GM18526 (cell line): ENCODE data around the gene GABBR1.

Experiments used
- POLR2A ChIP-seq: IDR thresholded peaks from 3 replicates; pipeline ENCODE4 v1.6.1; 2011; ENCODE audit not compliant: insufficient read length; ENCODE audit errors: extremely low read depth

The GABBR1 gene

DNA sequence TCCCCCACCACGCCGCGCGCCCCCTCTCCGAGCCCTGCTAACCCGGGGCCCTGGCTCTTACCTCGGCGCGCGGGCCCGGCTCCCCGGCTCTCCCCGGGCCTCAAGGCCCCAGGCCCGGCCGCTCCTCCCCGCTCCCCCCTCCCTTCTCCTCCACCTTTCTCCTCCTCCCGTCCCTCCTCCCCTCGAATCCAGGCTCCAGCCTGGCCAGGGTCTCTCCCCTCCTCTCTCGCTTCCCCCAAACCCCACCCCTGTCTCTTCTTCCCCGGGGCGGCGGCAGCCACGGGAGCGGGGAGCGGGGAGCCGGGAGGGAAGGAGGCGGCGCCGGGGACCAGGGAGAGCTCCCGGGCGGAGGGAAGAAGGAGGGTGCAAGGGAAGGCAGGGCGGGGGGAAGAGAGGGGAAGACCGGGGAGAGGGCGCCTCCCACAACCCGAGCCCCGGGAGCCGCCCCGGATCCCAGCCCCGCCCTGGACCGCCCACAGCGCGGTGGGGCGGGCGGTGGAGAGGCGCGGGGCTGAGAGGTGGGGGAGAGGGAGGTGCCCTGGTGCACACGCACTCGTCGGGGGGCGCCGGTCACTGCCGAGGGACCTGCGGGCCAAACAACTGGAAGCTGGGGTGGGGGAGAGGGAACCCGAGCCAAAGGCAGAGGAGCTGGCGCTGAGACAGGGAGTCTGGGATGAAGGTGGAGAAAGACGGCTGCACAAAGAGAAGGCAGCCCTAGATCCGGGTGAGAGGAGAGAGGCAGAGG is at the start of gene GABBR1:
Gene GABBR1 (minus strand): TSS at position 395 of the 745 bp plus-strand sequence. CDS start 798 bp downstream, outside the sequence.
- TF ChIP-seq POLR2A: no peak

DNA sequence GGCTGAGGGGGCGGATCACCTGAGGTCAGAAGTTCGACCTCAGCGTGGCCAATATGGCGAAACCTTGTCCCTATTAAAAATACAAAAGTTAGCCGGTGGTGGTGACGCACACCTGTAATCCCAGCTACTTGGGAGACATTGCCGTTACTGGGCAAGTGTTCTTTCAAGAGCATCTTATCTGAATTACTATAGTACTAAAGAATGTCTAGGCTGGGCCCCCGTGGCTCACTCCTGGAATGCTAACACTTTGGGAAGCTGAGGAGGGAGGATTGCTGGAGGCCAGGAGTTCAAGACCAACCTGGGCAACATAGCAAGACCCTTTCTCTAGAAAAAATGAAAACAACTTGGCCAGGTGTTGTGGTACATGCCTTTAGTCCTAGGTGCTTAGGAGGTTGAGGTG is 48.8 kb upstream of the GABBR1 start:
- TF ChIP-seq POLR2A: no peak

DNA sequence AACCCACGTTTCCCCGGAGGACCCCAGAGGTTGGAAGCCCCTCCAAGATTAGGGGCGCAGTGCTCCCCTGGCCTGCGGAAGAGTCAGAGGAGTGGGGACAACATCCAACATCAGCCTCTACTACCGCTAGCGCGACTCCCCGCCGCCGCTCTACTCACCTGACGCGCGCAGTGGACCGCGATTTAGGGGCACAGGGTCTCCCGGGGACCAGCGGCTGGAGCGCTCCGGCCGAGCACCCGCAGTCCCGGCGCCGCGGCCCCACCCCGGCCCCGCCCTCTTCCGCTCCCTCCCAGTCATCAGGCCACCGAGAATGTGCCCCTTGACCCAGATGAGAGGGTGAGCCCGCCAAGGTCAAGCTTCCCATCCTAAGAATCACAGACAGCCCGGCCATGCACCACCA is 47.9 kb upstream of the GABBR1 start, which contains the start of gene ZFP57:
Gene ZFP57 (minus strand): TSS at position 249 of the 400 bp plus-strand sequence. CDS start 4,149 bp downstream, outside the sequence.
- TF ChIP-seq POLR2A: peak; percentile 27

DNA sequence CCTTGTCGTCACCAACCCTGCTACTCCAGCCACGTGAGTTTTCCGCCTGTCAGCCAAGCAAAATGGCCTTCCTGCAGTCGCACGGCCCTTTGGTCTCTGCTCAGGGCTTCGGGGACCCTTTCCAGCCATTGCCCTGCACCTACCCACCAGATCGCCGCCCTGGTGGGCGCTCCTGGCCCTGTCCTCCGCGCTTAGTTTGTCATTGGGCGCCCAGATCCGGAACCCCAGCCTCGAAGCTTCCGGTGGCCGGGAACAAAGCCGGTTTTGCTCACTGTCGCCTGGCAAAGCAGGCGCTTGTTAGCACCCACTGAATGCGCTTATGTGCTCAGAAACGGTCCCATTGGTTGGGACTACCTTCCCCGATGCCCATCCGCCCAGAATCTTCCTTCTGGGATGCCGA is 47.4 kb upstream of the GABBR1 start:
- TF ChIP-seq POLR2A: no peak

DNA sequence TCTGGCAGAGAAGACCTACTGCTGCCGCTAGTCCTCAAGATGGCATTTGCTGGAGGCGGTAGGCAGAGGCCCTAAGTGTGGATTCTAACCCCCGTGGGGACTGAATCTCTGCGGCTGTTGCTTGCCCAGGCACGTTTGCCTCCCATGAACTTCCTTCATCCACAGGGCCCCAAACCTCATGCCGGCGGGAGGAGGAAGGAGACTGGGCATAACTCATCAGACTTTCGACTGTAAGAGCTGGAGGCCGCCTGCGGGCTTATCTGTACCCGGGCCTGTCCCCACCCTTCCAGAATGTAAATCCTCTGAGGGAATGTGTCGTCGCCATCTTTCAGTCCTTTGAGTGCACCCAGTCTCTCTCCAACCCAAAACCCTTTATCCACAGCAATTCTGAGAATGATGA is 47.0 kb upstream of the GABBR1 start:
- no peak for TF ChIP-seq POLR2A

DNA sequence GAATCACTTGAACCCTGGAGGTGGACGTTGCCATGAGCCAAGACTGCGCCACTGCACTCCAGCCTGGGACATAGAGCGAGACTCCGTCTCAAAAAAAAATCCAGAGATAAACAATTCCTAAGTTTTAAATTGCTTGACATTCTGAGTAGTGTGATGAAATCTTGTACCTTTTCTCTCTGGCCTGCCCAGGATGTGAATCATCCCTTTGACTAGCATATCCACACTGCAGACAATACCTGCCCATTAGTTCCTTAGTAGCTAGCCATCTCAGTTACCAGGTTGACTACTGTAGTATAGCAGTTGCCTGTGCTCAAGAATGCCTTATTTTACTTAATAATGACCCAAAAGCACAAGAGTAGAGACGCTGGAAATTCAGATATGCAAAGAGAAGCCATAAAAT is 45.1 kb upstream of the GABBR1 start:
- no peak for TF ChIP-seq POLR2A

DNA sequence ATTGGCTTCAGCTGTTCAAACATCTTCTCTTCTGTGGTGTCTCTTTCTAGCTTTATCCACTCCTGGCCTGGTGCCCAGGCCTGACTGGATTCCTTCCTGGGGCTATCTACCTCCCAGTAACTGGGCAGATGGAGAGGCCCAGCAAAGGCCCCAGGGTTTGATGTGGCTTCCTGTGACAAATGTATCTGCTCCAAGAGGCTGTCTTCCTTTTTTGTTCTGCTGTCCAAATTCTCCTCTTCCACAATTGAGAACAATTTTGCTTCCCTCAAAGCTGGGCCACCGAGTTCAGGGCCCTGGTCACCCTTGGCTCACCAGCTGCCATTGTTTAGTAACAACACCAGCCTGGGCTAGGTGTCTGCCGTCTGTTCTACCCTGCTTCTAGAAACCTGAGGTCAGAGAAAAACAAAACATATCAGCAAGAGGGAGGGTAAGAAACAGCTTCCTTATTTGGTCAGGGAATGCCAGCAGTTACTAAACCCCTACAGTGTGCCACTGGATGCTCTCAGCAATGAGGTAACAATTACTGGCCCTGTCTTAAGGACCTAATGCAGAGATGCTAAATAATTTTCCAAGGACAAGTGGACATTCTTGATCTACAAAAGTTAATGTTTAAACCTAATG is 44.1 kb upstream of the GABBR1 start:
- no peak for TF ChIP-seq POLR2A

DNA sequence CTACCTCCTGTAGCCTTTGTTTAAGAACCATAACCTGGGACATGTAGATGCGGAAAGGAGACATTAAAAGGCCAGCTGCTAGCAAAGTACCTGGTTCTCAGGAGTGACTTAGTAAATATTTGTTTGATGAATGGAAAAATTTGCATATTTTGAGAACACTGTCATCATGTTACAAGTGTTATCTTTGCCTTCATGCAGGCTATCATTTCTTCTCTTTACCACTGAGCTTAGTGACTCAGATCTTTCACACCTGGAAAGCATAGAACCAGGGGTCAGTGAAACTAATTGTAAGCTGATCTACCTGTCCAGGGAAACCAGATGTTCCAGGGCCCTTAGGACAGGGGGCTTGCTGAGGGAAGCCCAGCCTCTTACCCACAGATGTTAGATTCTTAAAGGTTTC is 42.6 kb upstream of the GABBR1 start:
- no peak for TF ChIP-seq POLR2A

DNA sequence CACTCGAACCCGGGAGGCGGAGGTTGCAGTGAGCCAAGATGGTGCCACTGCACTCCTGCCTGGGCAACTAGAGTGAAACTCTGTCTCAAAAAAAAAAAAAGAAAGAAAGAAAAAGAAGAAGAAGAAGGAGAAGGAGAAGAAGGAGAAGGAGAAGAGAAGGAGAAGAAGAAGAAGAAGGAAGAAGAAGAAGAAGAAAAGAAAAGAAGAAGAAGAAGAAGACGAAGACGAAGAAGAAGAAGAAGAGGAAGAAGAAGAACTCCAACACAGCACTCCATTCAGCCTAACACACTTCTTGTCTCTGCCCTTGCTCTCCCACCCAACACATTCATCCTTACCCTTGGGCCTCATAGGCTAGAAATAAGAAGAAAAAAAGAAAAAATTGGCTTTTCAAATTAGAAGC is 41.0 kb upstream of the GABBR1 start:
- TF ChIP-seq POLR2A: no peak

DNA sequence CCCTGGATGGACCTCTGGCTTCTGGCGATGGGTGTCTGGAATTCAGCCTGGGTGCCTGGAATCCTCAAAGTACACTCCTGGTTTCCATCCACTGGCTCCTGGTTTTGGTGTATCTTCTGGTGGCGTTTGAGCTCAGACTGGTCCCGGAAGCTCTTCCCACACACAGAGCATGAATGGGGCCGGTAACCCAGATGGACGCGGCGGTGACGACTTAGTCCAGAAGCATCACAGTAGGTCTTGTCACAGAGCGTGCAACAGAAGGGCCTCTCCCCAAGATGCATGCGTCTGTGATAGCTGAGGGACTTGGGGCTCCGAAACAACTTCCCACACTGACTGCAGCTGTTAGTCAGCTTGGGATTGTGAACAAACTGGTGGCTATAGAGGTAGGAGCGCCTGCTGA is 40.2 kb upstream of the GABBR1 start:
- TF ChIP-seq POLR2A: no peak

DNA sequence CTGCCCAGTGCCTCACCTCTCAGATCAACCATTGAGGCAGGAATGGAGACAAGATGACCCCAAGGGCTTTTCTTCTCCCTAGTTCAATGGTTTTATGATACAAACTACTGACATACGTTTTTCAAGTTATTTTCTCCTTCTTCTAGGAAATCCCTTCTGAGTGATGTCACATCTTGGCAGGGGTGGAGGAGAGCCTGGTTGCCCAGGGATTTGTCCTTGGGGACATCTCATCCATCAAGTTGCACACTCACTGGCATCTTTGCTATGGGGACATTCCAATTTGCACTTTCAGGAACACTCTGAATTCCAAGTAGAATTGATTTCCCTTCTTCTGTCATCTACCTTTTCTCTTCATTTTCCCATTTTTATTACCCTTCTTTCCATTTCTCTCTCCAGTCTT is 38.0 kb upstream of the GABBR1 start:
- TF ChIP-seq POLR2A: no peak

DNA sequence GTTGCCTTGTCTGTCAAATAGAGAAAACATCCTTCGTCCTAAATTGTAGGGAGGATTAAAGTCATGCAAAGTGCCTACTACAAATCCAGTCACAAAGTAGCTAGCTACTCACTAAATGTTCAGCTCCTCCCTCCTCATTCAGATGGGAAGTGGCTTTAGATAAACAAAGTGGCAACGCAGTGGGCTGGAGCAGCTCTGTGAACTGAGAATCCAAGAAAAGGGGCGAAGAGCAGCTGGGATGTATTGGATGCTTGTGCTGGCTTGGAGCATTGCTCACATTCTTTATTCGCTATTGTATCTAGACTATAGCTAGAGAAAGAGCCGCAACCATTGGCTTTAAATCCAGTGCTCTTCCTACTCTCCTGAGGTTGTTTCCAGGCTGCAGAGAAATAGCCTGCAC is 34.2 kb upstream of the GABBR1 start:
- no peak for TF ChIP-seq POLR2A

DNA sequence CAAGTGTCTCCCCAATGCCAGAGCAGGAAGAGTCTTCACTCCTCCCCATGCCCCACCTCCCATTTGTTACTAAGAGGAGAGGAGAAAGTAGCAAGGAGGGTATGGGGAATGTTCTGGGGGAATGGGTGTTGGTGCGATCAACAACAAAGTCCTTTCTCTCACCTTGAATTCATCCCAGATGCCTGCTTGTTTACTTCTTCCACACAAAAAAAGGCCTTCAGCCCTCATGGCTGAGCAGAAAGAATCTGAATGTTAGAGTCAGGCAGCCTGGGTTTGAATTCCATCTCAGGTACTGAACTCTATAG is 33.8 kb upstream of the GABBR1 start:
- TF ChIP-seq POLR2A: no peak

DNA sequence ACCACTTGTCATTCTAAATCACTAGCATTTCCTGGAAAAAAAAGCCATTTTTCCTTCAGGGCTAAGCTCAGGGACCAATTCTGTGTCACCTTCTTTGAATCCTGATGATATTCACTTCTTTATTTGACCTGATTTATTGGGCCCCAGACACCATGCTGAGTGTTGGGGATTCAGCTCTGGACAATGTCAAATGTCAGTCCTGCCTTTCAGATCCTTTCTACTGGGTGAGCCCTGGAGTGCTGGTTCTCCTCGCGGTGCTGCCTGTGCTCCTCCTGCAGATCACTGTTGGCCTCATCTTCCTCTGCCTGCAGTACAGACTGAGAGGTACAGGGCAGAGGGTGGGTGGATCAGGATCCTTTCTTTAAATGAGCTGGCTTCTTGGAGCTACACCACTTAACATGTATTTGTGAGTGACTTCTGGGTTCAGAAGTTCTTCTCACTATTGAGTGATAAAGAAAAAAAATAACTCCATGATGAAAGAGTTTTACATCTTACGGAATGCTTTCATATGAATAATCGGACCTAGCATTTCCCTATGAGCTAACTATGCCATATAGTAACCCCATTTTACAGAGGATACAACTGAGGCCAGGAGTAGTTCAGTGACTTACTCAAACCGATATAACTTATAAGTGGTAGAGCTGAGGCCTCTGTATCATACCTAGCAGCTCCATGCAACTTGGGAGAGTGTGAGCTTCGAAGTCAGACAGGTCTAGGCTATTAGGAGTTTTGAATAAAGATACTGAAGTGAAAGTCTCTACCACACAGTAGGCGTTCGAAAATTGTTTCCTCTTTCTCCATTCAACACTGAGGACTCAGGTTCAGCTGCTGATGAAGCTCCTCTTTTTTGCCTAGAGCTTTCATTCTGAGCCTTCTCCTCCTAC is 33.2 kb upstream of the GABBR1 start:
- no peak for TF ChIP-seq POLR2A

DNA sequence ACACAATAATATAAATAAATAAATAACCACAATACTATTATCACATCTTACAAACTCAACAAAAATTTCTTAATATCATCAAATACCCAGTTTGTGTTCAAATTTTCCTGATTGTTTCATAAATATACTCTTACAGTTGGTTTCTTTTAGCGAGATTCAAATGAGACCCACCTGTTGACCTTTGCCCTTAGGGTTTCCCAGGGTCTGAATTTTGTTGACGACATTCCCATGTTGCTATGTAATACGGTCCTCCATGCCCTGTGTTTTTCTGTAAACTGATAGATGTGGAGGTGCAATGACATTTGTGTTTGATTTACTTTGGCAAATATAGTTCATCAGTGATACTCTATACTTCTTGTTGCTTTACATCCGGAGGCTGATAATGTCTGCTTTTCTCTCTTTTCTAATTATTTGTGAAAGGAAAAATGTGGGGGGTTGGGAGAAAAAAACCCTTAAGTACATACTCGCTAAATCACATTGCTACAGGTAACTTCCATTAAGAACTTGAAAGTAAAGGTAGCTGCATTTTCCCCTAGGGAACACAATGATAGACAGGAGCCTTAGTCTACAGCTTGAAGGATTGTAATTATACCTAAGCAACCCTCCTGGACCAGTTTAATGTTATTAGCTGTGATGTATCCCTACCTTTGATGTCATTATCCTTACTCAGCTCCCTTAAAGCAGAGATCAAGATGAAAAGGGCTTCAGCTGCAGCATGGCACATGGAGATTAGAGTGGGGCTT is 30.5 kb upstream of the GABBR1 start:
- TF ChIP-seq POLR2A: no peak
